NCI-H2107 treated with DMSO at 0.1 percent for 48 hours (cell line): ENCODE results near the gene SCLT1.

Experiments used
- DNase-seq: peaks from one replicate; lab custom pipeline; 2025; ENCODE audit not compliant: unreplicated experiment; lab: John Stamatoyannopoulos, UW

The SCLT1 gene

GRCh38 chr4:128877934-128878333 lies 215.4 kb downstream of the SCLT1 start:
- no peak for DNase-seq

- DNase-seq: no peak
Observed at GRCh38 chr4:128876200-128876599, 217.1 kb downstream of the SCLT1 start.

- no peak for DNase-seq
Observed at GRCh38 chr4:128871948-128872347, 221.4 kb downstream of the SCLT1 start.

- no peak for DNase-seq
Observed at GRCh38 chr4:128869776-128870509, 223.4 kb downstream of the SCLT1 start.

GRCh38 chr4:128868758-128869157 lies 224.6 kb downstream of the SCLT1 start:
- DNase-seq: no peak

- no peak for DNase-seq
Observed at GRCh38 chr4:128866691-128867090, 226.6 kb downstream of the SCLT1 start.

- DNase-seq: no peak
Observed at GRCh38 chr4:128866269-128866668, 227.1 kb downstream of the SCLT1 start.

- DNase-seq: no peak
Observed at GRCh38 chr4:128865132-128865531, 228.2 kb downstream of the SCLT1 start.

GRCh38 chr4:128863312-128864075 lies 229.8 kb downstream of the SCLT1 start:
- DNase-seq: peak; percentile 20

- no peak for DNase-seq
Observed at GRCh38 chr4:128862608-128863311, 230.6 kb downstream of the SCLT1 start.

- no peak for DNase-seq
Observed at GRCh38 chr4:128861856-128862518, 231.4 kb downstream of the SCLT1 start.

- no peak for DNase-seq
Observed at GRCh38 chr4:128859887-128860677, 233.3 kb downstream of the SCLT1 start.

GRCh38 chr4:128858879-128859671 lies 234.3 kb downstream of the SCLT1 start:
- no peak for DNase-seq

- DNase-seq: no peak
Observed at GRCh38 chr4:128856246-128856645, 237.1 kb downstream of the SCLT1 start.

- DNase-seq: no peak
Observed at GRCh38 chr4:128855621-128856020, 237.7 kb downstream of the SCLT1 start.

- no peak for DNase-seq
Observed at GRCh38 chr4:128854433-128854832, 238.9 kb downstream of the SCLT1 start.

- no peak for DNase-seq
Observed at GRCh38 chr4:128853741-128854140, 239.6 kb downstream of the SCLT1 start.

- no peak for DNase-seq
Observed at GRCh38 chr4:128850252-128850651, 243.1 kb downstream of the SCLT1 start.

- no peak for DNase-seq
Observed at GRCh38 chr4:128848461-128848860, 244.9 kb downstream of the SCLT1 start.
